ENCODE measurements around the gene NPIPB9.
"Not testable (repeated sequence)": the region's sequence is repeated elsewhere in the genome, so short reads cannot be mapped to it uniquely, and the experiment has no call there.

DNA sequence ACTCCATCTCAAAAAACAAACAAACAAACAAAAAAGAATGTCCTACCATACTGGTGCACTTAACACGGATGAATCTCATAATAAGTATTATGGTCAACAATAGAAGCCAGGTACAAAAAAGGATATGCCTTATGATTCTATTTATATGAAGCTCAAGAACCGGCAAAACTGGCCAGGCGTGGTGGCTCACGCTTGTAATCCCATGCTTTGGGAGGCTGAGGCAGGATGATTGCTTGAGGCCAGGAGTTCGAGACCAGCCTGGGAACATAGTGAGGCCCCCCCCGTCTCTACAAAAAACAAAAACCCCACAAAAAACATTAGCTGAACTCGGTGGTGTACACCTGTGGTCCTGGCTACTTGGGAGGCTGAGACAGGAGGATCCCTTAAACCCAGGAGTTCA is 47.3 kb upstream of the NPIPB9 start:
- TF ChIP-seq, protein P1, sequence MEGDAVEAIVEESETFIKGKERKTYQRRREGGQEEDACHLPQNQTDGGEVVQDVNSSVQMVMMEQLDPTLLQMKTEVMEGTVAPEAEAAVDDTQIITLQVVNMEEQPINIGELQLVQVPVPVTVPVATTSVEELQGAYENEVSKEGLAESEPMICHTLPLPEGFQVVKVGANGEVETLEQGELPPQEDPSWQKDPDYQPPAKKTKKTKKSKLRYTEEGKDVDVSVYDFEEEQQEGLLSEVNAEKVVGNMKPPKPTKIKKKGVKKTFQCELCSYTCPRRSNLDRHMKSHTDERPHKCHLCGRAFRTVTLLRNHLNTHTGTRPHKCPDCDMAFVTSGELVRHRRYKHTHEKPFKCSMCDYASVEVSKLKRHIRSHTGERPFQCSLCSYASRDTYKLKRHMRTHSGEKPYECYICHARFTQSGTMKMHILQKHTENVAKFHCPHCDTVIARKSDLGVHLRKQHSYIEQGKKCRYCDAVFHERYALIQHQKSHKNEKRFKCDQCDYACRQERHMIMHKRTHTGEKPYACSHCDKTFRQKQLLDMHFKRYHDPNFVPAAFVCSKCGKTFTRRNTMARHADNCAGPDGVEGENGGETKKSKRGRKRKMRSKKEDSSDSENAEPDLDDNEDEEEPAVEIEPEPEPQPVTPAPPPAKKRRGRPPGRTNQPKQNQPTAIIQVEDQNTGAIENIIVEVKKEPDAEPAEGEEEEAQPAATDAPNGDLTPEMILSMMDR (IDR thresholded peaks at IDR 0.05) = not testable (repeated sequence)
- not testable (repeated sequence) for TF ChIP-seq JUN (CRISPR knock-in tag; IDR thresholded peaks at IDR 0.05); MYBL2 (CRISPR knock-in tag; IDR thresholded peaks at IDR 0.05); STAT6 (CRISPR knock-in tag; conservative IDR thresholded peaks at IDR 0.05; ENCODE audit: low read depth); RELA (CRISPR knock-in tag; IDR thresholded peaks at IDR 0.05; ENCODE audit: borderline replicate concordance)
- TF ChIP-seq, protein P2, sequence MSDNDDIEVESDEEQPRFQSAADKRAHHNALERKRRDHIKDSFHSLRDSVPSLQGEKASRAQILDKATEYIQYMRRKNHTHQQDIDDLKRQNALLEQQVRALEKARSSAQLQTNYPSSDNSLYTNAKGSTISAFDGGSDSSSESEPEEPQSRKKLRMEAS (CRISPR knock-in tag; IDR thresholded peaks at IDR 0.05) = not testable (repeated sequence)

Measured in WTC11 (cell line).